Mucosa of descending colon (tissue), 3 donors: Measurements from ENCODE around the gene CSAD. TPM values are rescaled to one million over a fixed set of nuclear protein-coding genes. Genes with fewer than 3 reads are reported as not detected.

Source experiments
- ATAC-seq: fragments of 200-7000 bp; cut with Tn5 transposase; one replicate; pipeline ENCODE4 v1.9.1; 2020; ENCODE audit warnings: mild to moderate bottlenecking, moderate library complexity
- DNase-seq, 3 donors: peaks; one replicate each; pipeline ENCODE4 v3.0.0-alpha.2; 2020
- H3K36me3 ChIP-seq: fragments of 200-600 bp; one replicate; pipeline ENCODE4 v1.8.0; 2021; ENCODE audit warnings: low read depth, mild to moderate bottlenecking
- H3K4me1 ChIP-seq: fragments of 200-600 bp; one replicate; pipeline ENCODE4 v1.8.0; 2021; ENCODE audit warnings: low read depth, mild to moderate bottlenecking
- H3K4me3 ChIP-seq: fragments of 200-600 bp; one replicate; pipeline ENCODE4 v1.8.0; 2021; ENCODE audit warnings: mild to moderate bottlenecking
- H3K9me3 ChIP-seq: fragments of 200-600 bp; one replicate; pipeline ENCODE4 v1.8.0; 2021; ENCODE audit warnings: mild to moderate bottlenecking
- intact Hi-C, 2 donors: fragments of 100-400 bp; cut with DNase I in 1 of 2; cut with micrococcal nuclease in 1 of 2; formaldehyde crosslinking; loops; one replicate each; pipeline versions ENCODE4 v1.11.0 to v1.11.1; 2022; cut with DNase I, micrococcal nuclease
- total RNA-seq, 3 donors: library from RNA; stranded (reverse); fragmentation: NEBNext Ultra II Directional in 2 of 3; extraction: Animal tissue kit (Norgen Biotek cat#: 25700) in 2 of 3; gene quantifications; one replicate each; pipeline versions ENCODE4 v1.2.1 to v1.2.4, GENCODE V29; 2021 to 2023
- TF ChIP-seq, protein P1 (sequence below): fragments of 200-600 bp; IDR thresholded peaks from one replicate; pipeline ENCODE4 v1.8.0; 2022; ENCODE audit warnings: antibody characterized with exemption, mild to moderate bottlenecking
- donor health status: DM: no; HTN: no; CAD: no; lungs with moderate emphysema.
- donor health status: DM: no; HTN: no; CAD: no.
- donor health status: DM: no; HTN: yes; CAD: no.

The CSAD gene
- total RNA-seq, 3 donors from 2014 or later, result 23.4 to 44.4 (median 38.7) TPM

DNA sequence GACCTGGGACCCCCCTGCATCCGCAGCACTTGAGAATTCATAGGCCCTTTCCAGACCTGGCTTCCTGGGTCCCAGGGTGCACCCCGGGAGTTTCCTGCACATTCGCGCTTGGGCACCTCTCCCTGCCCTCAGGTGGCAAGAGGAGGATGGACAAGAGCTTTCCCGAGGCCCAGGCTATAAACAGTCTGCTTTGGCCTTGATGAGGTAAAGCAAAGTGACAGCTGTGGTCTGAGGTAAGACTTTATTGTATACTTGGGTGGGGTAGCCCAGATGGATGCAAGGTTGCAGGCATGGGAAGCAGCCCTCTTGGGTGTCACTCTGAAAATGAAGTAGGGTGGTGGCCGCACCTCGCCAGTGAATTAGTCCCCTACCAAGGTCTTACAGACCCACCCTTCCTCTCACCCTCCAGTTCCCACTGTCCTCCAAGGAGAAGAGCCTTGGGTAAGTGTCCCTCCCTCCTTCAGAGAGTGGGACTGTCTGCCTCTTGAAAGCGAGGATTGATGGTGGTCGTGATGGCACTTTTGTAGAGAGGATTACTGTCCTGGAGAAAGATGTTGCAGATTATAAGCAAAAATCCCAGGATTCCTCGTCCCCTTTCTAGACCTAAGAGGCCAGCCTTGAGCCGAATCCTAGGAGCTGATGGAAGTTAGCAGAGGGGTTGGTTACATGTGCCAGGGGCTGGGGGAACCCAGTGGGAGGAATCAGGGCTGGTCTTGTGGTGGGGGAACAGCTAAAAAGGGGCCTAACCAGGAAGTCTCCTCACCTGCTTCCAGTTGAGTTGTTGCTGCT lies 10.6 kb upstream of the CSAD start:
- intact Hi-C loops, result loop anchor here in 1 of 2 donors (10.0 kb wide), 1 partner anchor 126 kb away; no protein-coding TSS in a partner anchor
- Histone ChIP-seq H3K9me3 (no peaks in the 10 kb centered on the region), H3K4me1 (no peaks in the 10 kb centered on the region), H3K4me3 (no peak overlapping the region), H3K36me3 (peaks cover 5% of the 10 kb centered on the region)
- no peak for DNase-seq
- no peak for ATAC-seq
- TF ChIP-seq, protein P1, sequence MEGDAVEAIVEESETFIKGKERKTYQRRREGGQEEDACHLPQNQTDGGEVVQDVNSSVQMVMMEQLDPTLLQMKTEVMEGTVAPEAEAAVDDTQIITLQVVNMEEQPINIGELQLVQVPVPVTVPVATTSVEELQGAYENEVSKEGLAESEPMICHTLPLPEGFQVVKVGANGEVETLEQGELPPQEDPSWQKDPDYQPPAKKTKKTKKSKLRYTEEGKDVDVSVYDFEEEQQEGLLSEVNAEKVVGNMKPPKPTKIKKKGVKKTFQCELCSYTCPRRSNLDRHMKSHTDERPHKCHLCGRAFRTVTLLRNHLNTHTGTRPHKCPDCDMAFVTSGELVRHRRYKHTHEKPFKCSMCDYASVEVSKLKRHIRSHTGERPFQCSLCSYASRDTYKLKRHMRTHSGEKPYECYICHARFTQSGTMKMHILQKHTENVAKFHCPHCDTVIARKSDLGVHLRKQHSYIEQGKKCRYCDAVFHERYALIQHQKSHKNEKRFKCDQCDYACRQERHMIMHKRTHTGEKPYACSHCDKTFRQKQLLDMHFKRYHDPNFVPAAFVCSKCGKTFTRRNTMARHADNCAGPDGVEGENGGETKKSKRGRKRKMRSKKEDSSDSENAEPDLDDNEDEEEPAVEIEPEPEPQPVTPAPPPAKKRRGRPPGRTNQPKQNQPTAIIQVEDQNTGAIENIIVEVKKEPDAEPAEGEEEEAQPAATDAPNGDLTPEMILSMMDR, result no peak

DNA sequence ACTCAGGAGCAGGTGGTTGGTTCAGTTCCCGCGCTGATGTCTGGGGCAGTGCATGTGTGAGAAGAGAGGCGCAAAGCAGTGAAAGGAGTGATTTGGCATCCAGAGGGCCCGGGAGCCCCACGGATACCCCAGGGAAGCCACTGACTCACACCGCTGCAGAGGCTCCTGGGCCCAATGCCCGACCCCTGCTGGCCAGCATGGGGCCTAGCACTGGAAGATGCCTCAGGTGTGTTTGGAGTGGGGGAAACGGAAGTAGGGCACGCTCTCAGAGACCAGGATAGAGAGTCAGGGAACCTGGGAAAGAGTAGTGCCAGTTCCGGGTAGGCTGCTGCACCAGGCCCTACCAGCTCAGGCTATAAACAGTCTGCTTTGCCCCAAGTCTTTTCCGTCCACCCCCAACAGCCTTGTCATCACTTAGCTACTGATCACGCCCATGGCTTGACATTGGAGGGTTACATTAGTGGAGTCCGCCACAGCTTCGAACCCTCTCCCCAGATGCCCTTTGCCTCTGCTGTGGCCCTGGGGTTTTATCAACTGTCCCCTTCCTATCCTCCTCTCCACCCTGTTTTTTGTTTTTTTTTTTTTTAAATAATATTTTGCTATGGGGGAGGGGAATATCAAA lies 9.5 kb upstream of the CSAD start:
- ATAC-seq (peak; percentile 89), DNase-seq (peak; percentile 46 to 71 (median 66))
- no peaks in the 10 kb centered on the region for H3K4me1 ChIP-seq
- no peak overlapping the region for H3K4me3 ChIP-seq
- intact Hi-C loops, result loop anchor here in 1 of 2 donors (10.0 kb wide), 1 partner anchor 125 kb away; no protein-coding TSS in a partner anchor
- peaks cover 5% of the 10 kb centered on the region for H3K36me3 ChIP-seq
- no peaks in the 10 kb centered on the region for H3K9me3 ChIP-seq
- TF ChIP-seq, protein P1, result peak; percentile 23

DNA sequence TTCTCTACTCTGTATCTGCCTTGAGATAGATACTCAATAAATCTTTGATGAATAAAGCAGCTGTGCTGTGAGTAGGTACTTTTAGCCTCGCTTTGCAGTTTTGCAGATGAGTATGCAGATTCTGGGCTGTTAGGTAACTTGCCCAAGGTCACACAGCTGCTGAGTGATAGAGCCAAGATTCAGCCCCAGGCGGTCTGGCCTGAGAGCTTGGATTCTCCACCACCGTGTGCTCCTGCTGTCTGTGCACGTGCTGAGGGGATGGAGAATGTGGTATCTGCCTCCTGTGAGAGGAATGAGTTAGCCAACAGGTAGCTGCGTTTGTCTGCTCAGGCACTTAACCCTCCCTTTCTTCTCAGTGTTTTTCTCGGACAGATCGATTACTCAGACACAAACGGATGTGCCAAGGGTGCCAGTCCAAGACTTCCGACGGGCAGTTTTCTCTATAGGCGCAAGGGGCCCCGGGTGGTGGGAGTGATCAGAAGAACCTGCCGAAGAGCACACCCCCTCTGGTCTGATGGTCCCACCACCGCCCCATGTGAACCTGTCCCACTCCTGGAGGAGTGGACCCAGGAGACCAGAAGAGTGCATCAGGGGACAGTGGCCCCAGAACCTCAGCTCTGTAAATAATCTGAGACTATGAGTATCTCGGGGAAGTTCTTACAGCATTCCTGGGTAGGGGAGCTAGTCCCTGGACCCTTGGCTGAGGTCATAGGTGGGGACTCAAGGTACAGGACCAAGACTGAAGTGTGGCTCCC lies 6.6 kb upstream of the CSAD start:
- TF ChIP-seq, protein P1, result no peak
- no peaks in the 10 kb centered on the region for H3K9me3 ChIP-seq
- peaks cover 16% of the 10 kb centered on the region for H3K4me1 ChIP-seq
- intact Hi-C loops, result no loop called here
- DNase-seq, result no peak
- ATAC-seq, result no peak
- H3K4me3 ChIP-seq, result no peak overlapping the region
- peaks cover 13% of the 10 kb centered on the region for H3K36me3 ChIP-seq

DNA sequence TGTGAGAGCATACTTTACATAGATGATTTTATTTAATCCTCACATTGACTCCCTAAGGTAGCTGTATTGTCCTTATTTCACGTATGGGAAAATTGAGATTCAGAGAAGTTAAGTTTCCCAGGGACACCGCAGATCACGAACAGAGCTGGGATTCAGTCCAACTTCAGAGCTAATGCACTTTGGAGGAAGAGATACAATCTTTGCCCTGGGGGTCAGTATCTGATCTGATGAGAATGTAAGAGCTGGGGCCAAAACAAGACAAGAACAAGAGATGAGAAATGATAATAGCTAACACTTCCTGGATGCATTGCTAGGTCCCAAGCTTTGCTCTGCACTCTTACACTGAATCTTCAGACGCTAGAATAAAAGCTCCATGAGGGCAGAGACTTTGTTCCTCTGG lies 6.0 kb upstream of the CSAD start:
- ATAC-seq, result no peak
- Histone ChIP-seq H3K4me1 (peaks cover 22% of the 10 kb centered on the region), H3K4me3 (no peak overlapping the region), H3K36me3 (peaks cover 13% of the 10 kb centered on the region), H3K9me3 (no peaks in the 10 kb centered on the region)
- no peak for DNase-seq
- intact Hi-C loops, result no loop called here
- TF ChIP-seq, protein P1, result no peak

DNA sequence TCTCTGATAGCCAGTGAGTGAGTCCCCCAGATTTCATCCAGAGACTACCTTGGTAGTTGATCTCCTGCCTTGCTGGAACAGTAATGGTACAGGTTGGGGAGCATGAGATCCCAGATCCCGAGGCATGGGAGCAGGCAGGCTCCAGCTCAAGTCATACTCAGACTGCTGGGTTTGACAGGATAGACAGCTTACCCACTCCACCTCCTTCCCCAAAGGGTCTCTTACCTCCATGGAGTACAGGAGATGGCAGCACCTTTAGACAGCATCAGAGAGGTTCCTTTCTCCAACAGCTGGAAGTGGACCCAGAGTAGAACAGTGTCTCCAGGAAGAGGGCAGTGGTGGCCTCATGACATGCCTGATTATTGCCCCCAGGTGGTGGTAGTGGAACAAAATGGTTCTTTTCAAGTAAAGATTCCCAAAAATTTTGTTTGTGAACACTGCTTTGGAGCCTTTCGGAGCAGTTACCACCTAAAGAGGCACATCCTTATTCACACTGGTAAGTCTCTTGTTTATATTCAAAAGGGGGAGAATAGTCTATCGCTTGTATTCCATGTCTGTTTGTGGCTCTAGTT lies 4.9 kb upstream of the CSAD start:
- ATAC-seq (no peak), DNase-seq (no peak)
- intact Hi-C loops, result no loop called here
- Histone ChIP-seq H3K9me3 (no peaks in the 10 kb centered on the region), H3K4me3 (no peak overlapping the region), H3K4me1 (peaks cover 28% of the 10 kb centered on the region), H3K36me3 (peaks cover 13% of the 10 kb centered on the region)
- TF ChIP-seq, protein P1, result no peak
